Neural cell (in vitro differentiated cells): ENCODE measurements around the gene NLRP11.

Source experiments
- EP300 ChIP-seq: fragments of 450-650 bp; conservative IDR thresholded peaks from 2 replicates; pipeline ENCODE4 v1.6.1; 2014; ENCODE audit warnings: antibody characterized with exemption, mild to moderate bottlenecking, moderate library complexity; ENCODE audit not compliant: poor library complexity, severe bottlenecking
- EZH2 ChIP-seq: fragments of 200-600, 300-800 bp; shearing (Covaris generic), sonication (generic); IDR thresholded peaks from 2 replicates; pipeline ENCODE4 v1.6.1; 2014; ENCODE audit warnings: antibody characterized with exemption, low read length, borderline replicate concordance, mild to moderate bottlenecking; ENCODE audit not compliant: insufficient read depth, poor library complexity, severe bottlenecking
- SMC3 ChIP-seq: fragments of 450-650 bp; conservative IDR thresholded peaks from 2 replicates; pipeline ENCODE4 v1.6.1; 2014; ENCODE audit warnings: antibody characterized with exemption, mild to moderate bottlenecking, moderate library complexity; ENCODE audit not compliant: poor library complexity
- TF ChIP-seq, protein P1 (sequence below): fragments of 450-650 bp; IDR thresholded peaks from 2 replicates; pipeline ENCODE4 v1.5.1; 2014; ENCODE audit warnings: antibody characterized with exemption, mild to moderate bottlenecking, moderate library complexity; ENCODE audit not compliant: poor library complexity, severe bottlenecking
- TF ChIP-seq, protein P2 (sequence below): IDR thresholded peaks from 2 replicates; pipeline ENCODE4 v1.6.1; 2012; ENCODE audit warnings: borderline replicate concordance

DNA sequence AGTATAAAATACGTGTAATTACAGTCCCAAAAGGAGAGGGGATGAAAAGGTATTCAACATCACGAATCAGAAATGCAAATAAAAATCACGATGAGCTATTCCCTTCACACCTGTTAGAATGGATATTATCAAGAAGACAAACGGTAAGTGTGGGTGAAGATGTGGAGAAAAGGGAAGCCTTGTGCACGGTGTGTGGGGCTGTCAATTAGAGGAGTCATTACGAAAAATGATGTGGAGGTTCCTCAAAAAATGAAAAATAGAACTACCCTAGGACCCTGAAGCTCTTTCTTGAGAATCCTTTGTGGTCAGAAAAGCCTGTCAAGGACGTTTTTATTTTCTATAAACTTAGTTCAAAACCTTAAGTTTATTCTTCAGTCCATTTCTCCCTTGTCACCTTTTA, 19.4 kb downstream of the NLRP11 start:
- TF ChIP-seq, protein P1, sequence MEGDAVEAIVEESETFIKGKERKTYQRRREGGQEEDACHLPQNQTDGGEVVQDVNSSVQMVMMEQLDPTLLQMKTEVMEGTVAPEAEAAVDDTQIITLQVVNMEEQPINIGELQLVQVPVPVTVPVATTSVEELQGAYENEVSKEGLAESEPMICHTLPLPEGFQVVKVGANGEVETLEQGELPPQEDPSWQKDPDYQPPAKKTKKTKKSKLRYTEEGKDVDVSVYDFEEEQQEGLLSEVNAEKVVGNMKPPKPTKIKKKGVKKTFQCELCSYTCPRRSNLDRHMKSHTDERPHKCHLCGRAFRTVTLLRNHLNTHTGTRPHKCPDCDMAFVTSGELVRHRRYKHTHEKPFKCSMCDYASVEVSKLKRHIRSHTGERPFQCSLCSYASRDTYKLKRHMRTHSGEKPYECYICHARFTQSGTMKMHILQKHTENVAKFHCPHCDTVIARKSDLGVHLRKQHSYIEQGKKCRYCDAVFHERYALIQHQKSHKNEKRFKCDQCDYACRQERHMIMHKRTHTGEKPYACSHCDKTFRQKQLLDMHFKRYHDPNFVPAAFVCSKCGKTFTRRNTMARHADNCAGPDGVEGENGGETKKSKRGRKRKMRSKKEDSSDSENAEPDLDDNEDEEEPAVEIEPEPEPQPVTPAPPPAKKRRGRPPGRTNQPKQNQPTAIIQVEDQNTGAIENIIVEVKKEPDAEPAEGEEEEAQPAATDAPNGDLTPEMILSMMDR, result no peak
- TF ChIP-seq EP300, result no peak
- no peak for TF ChIP-seq EZH2
- TF ChIP-seq SMC3, result no peak
- TF ChIP-seq, protein P2, sequence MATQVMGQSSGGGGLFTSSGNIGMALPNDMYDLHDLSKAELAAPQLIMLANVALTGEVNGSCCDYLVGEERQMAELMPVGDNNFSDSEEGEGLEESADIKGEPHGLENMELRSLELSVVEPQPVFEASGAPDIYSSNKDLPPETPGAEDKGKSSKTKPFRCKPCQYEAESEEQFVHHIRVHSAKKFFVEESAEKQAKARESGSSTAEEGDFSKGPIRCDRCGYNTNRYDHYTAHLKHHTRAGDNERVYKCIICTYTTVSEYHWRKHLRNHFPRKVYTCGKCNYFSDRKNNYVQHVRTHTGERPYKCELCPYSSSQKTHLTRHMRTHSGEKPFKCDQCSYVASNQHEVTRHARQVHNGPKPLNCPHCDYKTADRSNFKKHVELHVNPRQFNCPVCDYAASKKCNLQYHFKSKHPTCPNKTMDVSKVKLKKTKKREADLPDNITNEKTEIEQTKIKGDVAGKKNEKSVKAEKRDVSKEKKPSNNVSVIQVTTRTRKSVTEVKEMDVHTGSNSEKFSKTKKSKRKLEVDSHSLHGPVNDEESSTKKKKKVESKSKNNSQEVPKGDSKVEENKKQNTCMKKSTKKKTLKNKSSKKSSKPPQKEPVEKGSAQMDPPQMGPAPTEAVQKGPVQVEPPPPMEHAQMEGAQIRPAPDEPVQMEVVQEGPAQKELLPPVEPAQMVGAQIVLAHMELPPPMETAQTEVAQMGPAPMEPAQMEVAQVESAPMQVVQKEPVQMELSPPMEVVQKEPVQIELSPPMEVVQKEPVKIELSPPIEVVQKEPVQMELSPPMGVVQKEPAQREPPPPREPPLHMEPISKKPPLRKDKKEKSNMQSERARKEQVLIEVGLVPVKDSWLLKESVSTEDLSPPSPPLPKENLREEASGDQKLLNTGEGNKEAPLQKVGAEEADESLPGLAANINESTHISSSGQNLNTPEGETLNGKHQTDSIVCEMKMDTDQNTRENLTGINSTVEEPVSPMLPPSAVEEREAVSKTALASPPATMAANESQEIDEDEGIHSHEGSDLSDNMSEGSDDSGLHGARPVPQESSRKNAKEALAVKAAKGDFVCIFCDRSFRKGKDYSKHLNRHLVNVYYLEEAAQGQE, result no peak
